NT2/D1 (cell line): ENCODE data around the gene PPM1A.

Experiments
- YY1 ChIP-seq: IDR thresholded peaks from 2 replicates; pipeline ENCODE4 v1.6.1; 2011; ENCODE audit not compliant: insufficient read length, insufficient read depth
- ZNF274 ChIP-seq: IDR thresholded peaks from 2 replicates; pipeline ENCODE4 v1.6.1; 2011; ENCODE audit warnings: mild to moderate bottlenecking, low read depth, low read length

DNA sequence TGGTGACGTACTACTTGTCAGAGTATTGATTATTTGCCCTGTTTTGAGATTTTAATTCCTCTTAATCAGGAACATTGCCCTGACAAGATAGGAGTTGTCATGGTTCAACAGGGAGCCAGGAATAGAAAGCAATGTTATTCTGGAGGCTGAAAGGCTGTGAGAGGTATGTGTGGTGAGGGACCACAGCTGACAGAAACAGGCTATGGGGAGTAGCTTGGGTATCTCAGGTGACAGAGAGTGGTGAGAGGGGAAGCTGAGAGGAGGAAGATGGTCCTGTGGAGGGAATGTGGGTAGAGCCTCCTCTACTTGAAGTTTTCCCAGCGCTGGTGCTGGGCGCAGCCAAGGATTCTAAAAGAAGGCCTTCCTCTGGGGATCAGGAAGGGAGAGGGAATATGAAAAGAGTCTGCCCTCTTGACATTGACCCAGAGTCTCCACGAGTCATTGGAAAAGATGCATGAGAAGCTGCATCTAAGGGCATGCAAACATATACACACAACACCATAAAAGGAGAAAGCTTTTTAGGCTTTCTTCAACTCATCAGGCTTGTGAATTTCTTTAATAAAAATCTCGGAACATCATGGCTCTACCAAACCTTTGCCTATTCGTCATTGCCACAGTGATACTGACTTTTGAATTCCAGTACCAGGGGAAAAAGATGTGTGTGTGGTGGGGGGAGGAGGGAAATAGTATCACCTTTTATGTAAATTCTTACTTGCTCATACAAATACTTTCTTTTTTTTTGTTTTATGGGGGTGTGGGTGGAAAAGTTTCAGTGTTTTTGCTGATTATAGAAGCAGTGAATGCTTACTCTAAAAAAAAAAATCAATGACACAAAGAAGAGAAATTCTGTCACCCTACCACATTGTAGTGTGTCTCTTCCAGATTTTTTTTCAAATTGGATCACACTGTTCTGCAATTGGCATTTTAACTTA lies 43.9 kb upstream of the PPM1A start:
- TF ChIP-seq YY1 (no peak), ZNF274 (no peak)
